22Rv1 (cell line): ENCODE results near the gene WRNIP1.
A peak's percentile ranks its signal among the peaks of the same experiment; 100 is the strongest.
"Not testable (repeated sequence)": the region's sequence is repeated elsewhere in the genome, so short reads cannot be mapped to it uniquely, and the experiment has no call there.

Experiments used
- H3K27ac ChIP-seq: fragments of 450-650 bp; 2 replicates; pipeline ENCODE4 v1.5.1; 2017
- CTCF ChIP-seq: fragments of 450-650 bp; IDR thresholded peaks from 2 replicates; pipeline ENCODE4 v1.5.1; 2017; ENCODE audit warnings: mild to moderate bottlenecking
- ZFX ChIP-seq: fragments of 450-650 bp; IDR thresholded peaks from 2 replicates; pipeline ENCODE4 v1.6.1; 2017; ENCODE audit warnings: antibody characterized with exemption, borderline replicate concordance

The WRNIP1 gene

GRCh38 chr6:2754911-2755310 is 10.3 kb upstream of the WRNIP1 start:
- no peak overlapping the region for H3K27ac ChIP-seq
- TF ChIP-seq CTCF = no peak
- no peak for TF ChIP-seq ZFX

DNA sequence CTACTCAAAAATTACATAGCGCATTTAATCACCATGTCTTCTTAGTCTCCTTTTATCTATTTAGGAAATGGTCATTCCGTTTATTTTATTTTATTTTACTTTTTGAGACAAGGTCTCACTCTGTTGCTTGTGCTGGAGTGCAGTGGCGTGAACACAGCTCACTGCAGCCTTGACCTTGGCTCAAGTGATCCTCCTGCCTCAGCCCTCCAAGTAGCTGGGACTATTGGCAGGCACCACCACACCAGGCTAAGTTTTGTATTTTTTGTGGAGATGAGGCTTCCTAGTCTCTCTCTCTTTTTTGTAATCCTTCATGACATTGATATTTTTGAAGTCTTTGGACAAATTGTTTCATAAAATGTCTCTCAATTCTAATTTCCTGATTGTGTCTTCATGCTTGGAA is 9.7 kb upstream of the WRNIP1 start:
- no peak for TF ChIP-seq ZFX
- TF ChIP-seq CTCF = no peak
- H3K27ac ChIP-seq = no peak overlapping the region

DNA sequence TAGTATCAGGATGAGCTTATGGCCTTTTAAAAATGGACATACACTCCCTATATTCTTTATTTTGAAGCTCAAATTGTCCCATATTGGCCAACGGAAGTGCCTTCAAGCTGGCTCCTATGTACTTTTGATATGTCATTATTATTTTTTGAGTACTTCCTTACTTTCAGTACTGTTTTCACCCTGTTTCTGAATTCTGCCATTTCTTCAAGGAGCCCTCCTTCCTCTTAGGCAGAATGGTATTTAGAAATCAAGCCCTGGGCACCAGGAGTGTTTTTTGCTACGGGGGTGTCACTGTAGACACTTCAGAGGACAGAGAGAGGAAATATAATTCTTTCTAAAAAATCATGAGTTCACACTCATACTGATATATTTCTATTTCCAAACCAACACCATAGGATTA is 9.0 kb upstream of the WRNIP1 start:
- H3K27ac ChIP-seq = no peak overlapping the region
- TF ChIP-seq ZFX = no peak
- TF ChIP-seq CTCF = no peak

- H3K27ac ChIP-seq = no peak overlapping the region
- TF ChIP-seq CTCF (no peak), ZFX (no peak)
Measured at GRCh38 chr6:2756687-2757224, 8.4 kb upstream of the WRNIP1 start.

- no peak overlapping the region for H3K27ac ChIP-seq
- TF ChIP-seq ZFX (no peak), CTCF (no peak)
Measured at GRCh38 chr6:2758980-2759379, 6.2 kb upstream of the WRNIP1 start.

GRCh38 chr6:2760882-2761842 is 4.0 kb upstream of the WRNIP1 start:
- TF ChIP-seq ZFX = no peak
- TF ChIP-seq CTCF = peak; percentile 27

GRCh38 chr6:2762868-2763267 is 2.3 kb upstream of the WRNIP1 start:
- H3K27ac ChIP-seq = not testable (repeated sequence)

More at GRCh38 chr6:2760882-2761842, 4.0 kb upstream of the WRNIP1 start:
- no peak overlapping the region for H3K27ac ChIP-seq
